ENCODE measurements around the gene PFDN4.

- no peak for TF ChIP-seq POLR2A (IDR thresholded peaks at IDR 0.05; ENCODE audit: low read depth, low read length)
- no peak for TF ChIP-seq CTCF (conservative IDR thresholded peaks at IDR 0.05; ENCODE audit: low read depth, low read length)
- TF ChIP-seq RCOR1 (IDR thresholded peaks at IDR 0.05; ENCODE audit: insufficient replicate concordance, low read length): no peak
- TF ChIP-seq BHLHE40 (IDR thresholded peaks at IDR 0.05; ENCODE audit: low read depth, low read length): no peak
- no peak for TF ChIP-seq FOS (IDR thresholded peaks at IDR 0.05; ENCODE audit: low read depth, low read length)
- TF ChIP-seq RAD21 (IDR thresholded peaks at IDR 0.05; ENCODE audit: low read length): no peak
- no peak for TF ChIP-seq MXI1 (IDR thresholded peaks at IDR 0.05; ENCODE audit: borderline replicate concordance, low read depth, low read length)
- no peak for TF ChIP-seq MAFK (IDR thresholded peaks at IDR 0.05; ENCODE audit: low read depth, low read length)
- TF ChIP-seq USF2 (IDR thresholded peaks at IDR 0.05; ENCODE audit: low read depth, low read length): no peak
These were observed 46.7 kb upstream of the PFDN4 start for GRCh38 chr20:54161008-54161820.
